Stimulated activated CD4-positive, alpha-beta T cell treated with anti-CD3 and anti-CD28 coated beads, Interleukin-15, amount 100 ng/mL, for 1 hour (primary cell): ENCODE data around the gene IL32.

Experiments
- DNase-seq, 2 donors: peaks; one replicate each; pipeline ENCODE4 v3.0.0-alpha.2; 2020; ENCODE audit warnings: low read depth in 1 of 2, low spot score in 1 of 2

IL32 gene

GRCh38 chr16:3088925-3089716 lies 23.7 kb downstream of the IL32 start:
- no peak for DNase-seq

- DNase-seq, result no peak
Measured at GRCh38 chr16:3089717-3090592, 24.5 kb downstream of the IL32 start.

- no peak for DNase-seq
Measured at GRCh38 chr16:3091551-3091950, 26.1 kb downstream of the IL32 start.

GRCh38 chr16:3092501-3092941 lies 27.1 kb downstream of the IL32 start:
- no peak for DNase-seq

DNA sequence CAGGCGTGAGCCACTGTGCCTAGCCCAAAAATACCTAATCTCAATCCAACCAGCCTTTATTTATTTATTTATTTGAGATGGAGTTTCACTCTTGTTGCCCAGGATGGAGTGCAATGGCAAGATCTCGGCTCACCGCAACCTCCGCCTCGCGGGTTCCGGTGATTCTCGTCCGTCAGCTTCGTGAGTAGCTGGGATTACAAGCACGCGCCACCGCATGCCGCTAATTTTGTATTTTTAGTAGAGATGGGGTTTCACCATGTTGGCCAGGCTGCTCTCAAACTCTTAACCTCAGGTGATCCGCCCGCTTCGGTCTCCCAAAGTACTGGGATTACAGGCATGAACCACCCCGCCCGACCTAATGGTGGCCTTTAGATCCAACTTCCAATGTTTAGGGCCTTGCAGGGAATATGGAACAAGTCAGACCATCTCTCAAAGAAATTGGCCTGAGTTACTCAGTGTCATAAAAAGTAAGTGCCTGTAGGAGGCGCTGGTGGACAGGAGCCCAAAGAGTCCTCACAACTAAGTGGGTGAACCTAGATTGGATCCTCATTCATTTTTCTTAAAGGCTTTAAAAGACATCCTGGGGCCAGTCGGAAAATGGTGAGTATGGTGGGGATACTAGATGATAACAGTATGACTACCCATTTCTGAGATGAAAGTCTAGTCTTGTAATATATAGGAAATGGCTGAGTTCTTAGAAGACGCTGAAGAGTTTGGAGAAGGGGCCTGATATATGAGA lies 29.0 kb downstream of the IL32 start:
- DNase-seq, result no peak

GRCh38 chr16:3095869-3096268 lies 30.4 kb downstream of the IL32 start:
- no peak for DNase-seq

GRCh38 chr16:3096362-3096761 lies 30.9 kb downstream of the IL32 start:
- DNase-seq, result no peak

- no peak for DNase-seq
Measured at GRCh38 chr16:3097266-3097665, 31.8 kb downstream of the IL32 start.

DNA sequence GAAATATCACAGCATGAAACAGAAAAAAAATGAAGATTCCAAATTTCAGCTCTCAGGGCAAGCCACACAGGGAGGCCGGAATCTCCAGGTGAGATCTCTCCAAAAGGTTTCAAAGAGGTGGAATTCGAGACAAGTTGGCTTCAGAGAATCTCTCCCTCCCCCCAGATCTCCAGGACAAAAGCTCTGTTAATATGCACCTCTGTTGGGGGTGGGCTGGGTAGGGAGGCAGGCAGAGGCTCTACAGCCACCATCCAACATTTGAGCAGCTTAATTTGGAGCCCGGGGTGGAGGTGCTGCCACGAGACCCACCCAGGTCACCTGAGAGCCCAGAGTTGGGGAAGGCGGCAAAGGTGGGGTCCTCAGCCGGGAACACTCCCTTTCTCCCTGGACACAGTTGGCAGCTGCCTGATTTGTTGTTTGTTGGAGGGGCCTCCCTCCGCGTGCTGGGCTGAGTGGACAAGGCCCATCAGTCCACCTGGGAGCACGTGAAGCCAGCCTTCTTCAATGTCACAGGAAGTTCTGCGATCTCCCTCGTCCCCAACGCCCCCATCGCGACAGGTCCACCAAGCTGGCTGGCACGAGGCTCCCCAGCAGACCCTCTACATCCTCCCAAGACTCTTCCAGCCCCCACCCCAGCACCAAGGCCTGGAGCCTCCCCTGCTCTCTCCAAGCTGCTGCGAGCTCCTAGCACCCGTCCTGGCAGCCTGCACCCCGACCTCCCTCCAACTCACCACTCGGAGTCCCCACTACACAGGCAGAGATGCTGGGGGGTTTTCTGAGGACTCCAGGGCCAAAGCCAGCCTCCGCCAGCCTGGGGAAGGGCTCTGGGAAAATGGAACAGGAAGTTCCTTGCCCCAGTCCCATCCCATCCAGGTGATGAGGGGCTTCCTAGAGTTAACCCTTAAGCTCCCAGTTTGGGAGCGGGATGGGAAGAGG lies 33.3 kb downstream of the IL32 start, which contains the start of gene ZSCAN10:
Gene ZSCAN10, minus strand, starts transcription at position 836 of the 936 bp plus-strand sequence. CDS start 6,357 bp downstream, outside the sequence.
- DNase-seq, result no peak

DNA sequence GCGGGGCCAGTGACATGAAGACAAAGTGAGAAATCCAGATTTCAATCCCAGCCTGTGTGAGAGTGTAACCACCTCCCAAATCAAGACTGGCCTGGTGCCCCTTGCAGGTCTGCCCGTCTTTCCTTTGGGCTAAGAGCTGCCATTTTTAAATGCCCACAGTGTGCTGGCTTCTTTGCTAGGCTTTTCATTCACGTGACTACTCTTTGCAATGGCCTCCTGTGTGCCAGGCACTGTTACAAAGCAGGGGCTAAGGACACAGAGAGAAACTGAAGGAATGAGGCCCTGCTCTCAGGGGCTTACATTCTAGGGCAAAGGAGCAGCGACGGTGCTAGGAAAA lies 33.9 kb downstream of the IL32 start:
- no peak for DNase-seq

GRCh38 chr16:3099732-3100499 lies 34.5 kb downstream of the IL32 start:
- peak; percentile 80 to 92 for DNase-seq

GRCh38 chr16:3101018-3101840 lies 35.8 kb downstream of the IL32 start:
- no peak for DNase-seq

GRCh38 chr16:3101841-3102470 lies 36.5 kb downstream of the IL32 start:
- no peak for DNase-seq

DNA sequence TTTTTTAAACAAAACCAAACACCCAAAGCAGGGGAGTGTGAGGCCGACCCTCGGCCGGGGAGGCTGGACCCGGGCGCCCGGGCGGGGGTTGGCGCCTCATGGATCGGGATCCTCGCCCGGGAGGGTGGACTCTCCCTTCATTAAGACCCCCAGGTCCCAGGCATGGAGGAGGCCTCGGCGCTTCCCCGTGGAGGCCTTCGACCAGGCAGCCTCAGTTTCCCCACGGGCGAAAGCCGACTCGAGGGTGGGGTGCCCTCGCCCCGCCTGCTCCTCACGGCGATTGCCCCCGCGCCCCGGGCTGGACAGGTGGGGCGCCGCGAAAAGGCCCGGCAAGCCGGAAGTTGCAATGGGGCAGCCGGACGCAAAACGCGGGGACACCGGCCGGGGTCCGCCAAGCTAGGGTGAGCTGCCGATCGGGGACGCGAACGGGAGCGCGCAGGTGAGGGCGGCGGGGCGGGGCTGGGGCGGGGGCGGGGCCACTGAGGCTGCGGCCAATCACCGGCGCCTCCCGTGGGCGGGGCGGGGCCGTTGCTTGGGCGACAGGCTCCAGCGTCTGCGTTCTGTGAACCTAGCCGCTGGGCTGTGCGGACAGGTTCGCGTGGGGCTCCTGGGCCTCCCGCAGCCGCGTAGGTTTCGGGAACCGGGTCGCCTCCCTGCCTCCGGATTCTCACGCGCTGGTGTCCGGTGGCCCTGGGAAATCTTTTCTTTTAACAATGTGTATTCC lies 40.9 kb downstream of the IL32 start:
- DNase-seq, result peak; percentile 82 to 87

DNA sequence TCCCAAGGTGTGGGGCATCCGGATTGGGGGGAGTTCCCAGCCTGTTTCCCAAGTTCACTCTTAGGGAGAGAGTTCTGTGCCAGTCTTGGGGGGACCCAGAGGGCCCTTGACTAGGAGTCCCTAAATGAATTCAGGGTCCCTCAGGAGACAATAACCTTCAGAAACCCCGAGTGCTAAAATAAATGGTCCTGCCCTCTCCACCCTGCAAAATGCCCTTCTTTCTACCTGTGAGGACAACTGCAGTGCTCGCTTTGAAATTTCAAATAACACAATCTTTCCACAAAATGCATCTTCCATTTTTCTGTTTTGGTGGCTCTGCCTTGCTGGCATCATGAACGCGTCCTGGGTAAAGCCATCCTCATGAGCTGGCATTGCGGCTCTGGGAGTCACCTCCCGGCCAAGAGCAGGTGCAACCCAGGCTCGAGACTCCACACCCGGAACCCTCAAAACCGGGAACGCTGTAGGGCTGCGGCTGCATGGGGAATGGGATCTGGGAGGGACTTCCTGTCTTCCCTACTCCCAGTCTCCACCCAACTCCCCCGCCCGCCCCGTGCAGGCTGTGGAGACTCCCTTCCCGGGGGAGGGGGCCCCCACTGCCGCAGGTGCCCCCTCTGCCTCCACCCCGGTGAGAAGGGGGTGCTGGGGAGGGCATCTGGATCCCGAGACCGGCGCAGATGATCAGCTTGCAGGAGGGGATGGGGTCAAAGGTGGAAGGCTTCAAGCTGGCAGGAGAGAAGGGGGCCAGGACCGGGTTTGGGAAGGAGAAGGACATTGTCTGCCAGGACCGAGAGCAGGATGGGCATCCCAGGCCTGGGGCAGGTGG lies 46.8 kb downstream of the IL32 start, which contains the start of gene ZNF205:
Gene ZNF205, plus strand, starts transcription at position 529 of the 823 bp plus-strand sequence. CDS start 845 bp downstream, outside the sequence.
- no peak for DNase-seq

DNA sequence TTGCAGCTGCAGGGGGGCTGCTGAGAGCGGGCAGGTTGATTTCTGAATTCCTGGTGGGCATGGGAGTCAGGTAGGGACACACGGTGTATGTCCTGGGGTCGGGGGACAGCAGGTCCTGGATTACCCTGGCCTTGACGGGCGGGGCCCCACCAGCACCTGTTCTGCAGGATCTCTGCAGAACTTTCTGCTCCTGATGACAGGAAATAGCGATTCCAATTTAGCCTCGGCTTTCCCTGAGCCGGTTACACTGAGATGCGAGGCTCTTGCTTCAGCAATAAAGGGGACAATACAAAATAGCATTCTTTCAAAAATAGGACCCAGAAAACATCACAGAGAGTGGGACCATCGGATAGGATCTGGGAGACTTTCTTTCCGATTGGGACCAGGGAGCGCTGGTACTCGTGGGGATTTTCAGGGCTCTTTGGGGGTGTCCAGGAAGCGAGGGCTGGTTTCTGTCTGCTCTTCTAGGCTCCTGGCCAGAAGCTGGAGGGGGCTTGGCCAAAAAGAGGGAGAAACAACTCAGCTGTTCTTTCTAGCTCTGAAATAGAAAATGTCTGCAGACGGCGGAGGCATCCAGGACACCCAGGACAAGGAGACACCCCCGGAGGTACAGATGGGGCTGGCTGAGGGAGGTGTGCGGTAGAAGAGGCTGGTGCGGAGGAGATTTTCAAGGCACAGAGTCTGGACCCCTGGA lies 47.6 kb downstream of the IL32 start:
- DNase-seq, result no peak
